K562 (cell line): ENCODE data around the gene SLC22A7. TPM values are rescaled to one million over a fixed set of nuclear protein-coding genes. Genes with fewer than 3 reads are reported as not detected.

ENCODE experiments used
- BRD4 ChIP-seq: fragments of 200-600 bp; sonication (generic); IDR thresholded peaks from 2 replicates; pipeline ENCODE4 v1.6.1; 2017; ENCODE audit warnings: inconsistent platforms
- CBX2 ChIP-seq: fragments of 200-600 bp; sonication (generic); IDR thresholded peaks from one replicate; pipeline ENCODE4 v1.6.1; 2012; ENCODE audit warnings: mild to moderate bottlenecking, low read length, inconsistent platforms; ENCODE audit not compliant: insufficient read depth, poor library complexity, severe bottlenecking
- E4F1 ChIP-seq: fragments of 250-450 bp; sonication (Bioruptor Pico); IDR thresholded peaks from 2 replicates; pipeline ENCODE4 v1.5.0; 2021; ENCODE audit warnings: mild to moderate bottlenecking, borderline replicate concordance
- FOXK2 ChIP-seq, 2 experiments: fragments of 450-650 bp; IDR thresholded peaks in 1 of 2; conservative IDR thresholded peaks in 1 of 2; 2 replicates each; pipeline ENCODE4 v1.6.1; 2016; ENCODE audit warnings: low read depth in 2 of 2, mild to moderate bottlenecking in 1 of 2
- KLF6 ChIP-seq: fragments of 250-450 bp; sonication (Bioruptor Pico); IDR thresholded peaks from 2 replicates; pipeline ENCODE4 v1.4.0; 2020; ENCODE audit warnings: mild to moderate bottlenecking, moderate library complexity, borderline replicate concordance
- LEF1 ChIP-seq: fragments of 450-650 bp; IDR thresholded peaks from 2 replicates; pipeline ENCODE4 v1.6.1; 2016; ENCODE audit warnings: mild to moderate bottlenecking
- MECOM ChIP-seq: fragments of 250-450 bp; sonication (Bioruptor Pico); IDR thresholded peaks from 2 replicates; pipeline ENCODE4 v1.8.0; 2022; ENCODE audit warnings: inconsistent platforms
- MXI1 ChIP-seq: IDR thresholded peaks from 2 replicates; pipeline ENCODE4 v1.6.1; 2011; ENCODE audit warnings: low read depth, mild to moderate bottlenecking, improper control_type of control experiment, low read length
- POLR2B ChIP-seq: fragments of 450-650 bp; IDR thresholded peaks from 2 replicates; pipeline ENCODE4 v1.6.1; 2018; ENCODE audit warnings: low read depth; ENCODE audit not compliant: partially characterized antibody
- RNF2 ChIP-seq: sonication (generic); IDR thresholded peaks from 2 replicates; pipeline ENCODE4 v1.6.1; 2016
- RUNX1 ChIP-seq: sonication (generic); IDR thresholded peaks from 2 replicates; pipeline ENCODE4 v1.6.1; 2016; ENCODE audit warnings: antibody characterized with exemption, low read depth
- SRSF7 ChIP-seq: fragments of 200-400 bp; formaldehyde crosslinking; optimal IDR thresholded peaks from 2 replicates; pipeline ENCODE3; 2017; ENCODE audit warnings: mild to moderate bottlenecking, low read depth, low read length
- ZBTB34 ChIP-seq: fragments of 250-450 bp; sonication (Bioruptor Pico); IDR thresholded peaks from 2 replicates; pipeline ENCODE4 v1.8.0; 2021; ENCODE audit warnings: mild to moderate bottlenecking, moderate library complexity
- ZBTB7A ChIP-seq: IDR thresholded peaks from 2 replicates; pipeline ENCODE4 v1.6.1; 2011; ENCODE audit warnings: low read depth, mild to moderate bottlenecking, low read length, moderate library complexity, borderline replicate concordance; ENCODE audit not compliant: control insufficient read depth
- ZNF197 ChIP-seq: fragments of 200-800 bp; sonication (Bioruptor generic); IDR thresholded peaks from 2 replicates; pipeline ENCODE4 v1.6.1; 2016; ENCODE audit warnings: low read depth, missing genetic modification characterization, missing compliant biosample characterization
- ZNF384 ChIP-seq: IDR thresholded peaks from 2 replicates; pipeline ENCODE4 v1.6.1; 2012; ENCODE audit warnings: low read depth, low read length, improper control_type of control experiment
- ZNF507 ChIP-seq: conservative IDR thresholded peaks from 2 replicates; pipeline ENCODE4 v1.6.1; 2017; ENCODE audit warnings: missing genetic modification characterization, missing compliant biosample characterization
- polyA plus RNA-seq, 8 experiments: library from polyadenylated mRNA; depleted of rRNA in 4 of 8; stranded (reverse) in 5 of 8; unstranded in 3 of 8; fragments of >200 nt; fragmentation: Nextera tagmentation in 2 of 8; fragmentation: Illumina TruSeq in 1 of 8; extraction: Ambion mirVana in 2 of 8; extraction: Trizol in 1 of 8; gene quantifications; 2 replicates each; pipeline versions ENCODE4 v1.2.1 to v1.2.3, GENCODE V29; 2011 to 2014; ENCODE audit warnings: inconsistent platforms in 1 of 8, missing spikeins in 1 of 8
- total RNA-seq, 7 experiments: library from RNA; depleted of rRNA in 6 of 7; stranded (reverse); fragments of >200 nt in 6 of 7; fragmentation: Illumina TruSeq in 2 of 7; extraction: Trizol in 2 of 7; gene quantifications; 2 replicates each; pipeline versions ENCODE4 v1.2.1 to v1.2.3, GENCODE V29; 2011 to 2021; ENCODE audit warnings: low replicate concordance in 1 of 7
- TF ChIP-seq, protein P1 (sequence below), 2 experiments: IDR thresholded peaks in 1 of 2; conservative IDR thresholded peaks in 1 of 2; 2 replicates each; pipeline ENCODE4 v1.6.1; 2016; ENCODE audit warnings: low read depth in 2 of 2, mild to moderate bottlenecking in 1 of 2, missing compliant biosample characterization in 1 of 2, missing genetic modification characterization in 1 of 2, moderate library complexity in 1 of 2
- TF ChIP-seq, protein P2 (sequence below): sonication (generic); IDR thresholded peaks from 2 replicates; pipeline ENCODE4 v1.6.1; 2016
- TF ChIP-seq, protein P3 (sequence below): sonication (generic); formaldehyde crosslinking; IDR thresholded peaks from 2 replicates; pipeline ENCODE4 v1.8.0; 2022; ENCODE audit warnings: mild to moderate bottlenecking, missing genetic modification reagents

SLC22A7 gene
- total and polyA plus RNA-seq, 9 of the 15 experiments (the other 6 are each of a cell fraction or from before 2014, with no cell fraction given), result not detected

DNA sequence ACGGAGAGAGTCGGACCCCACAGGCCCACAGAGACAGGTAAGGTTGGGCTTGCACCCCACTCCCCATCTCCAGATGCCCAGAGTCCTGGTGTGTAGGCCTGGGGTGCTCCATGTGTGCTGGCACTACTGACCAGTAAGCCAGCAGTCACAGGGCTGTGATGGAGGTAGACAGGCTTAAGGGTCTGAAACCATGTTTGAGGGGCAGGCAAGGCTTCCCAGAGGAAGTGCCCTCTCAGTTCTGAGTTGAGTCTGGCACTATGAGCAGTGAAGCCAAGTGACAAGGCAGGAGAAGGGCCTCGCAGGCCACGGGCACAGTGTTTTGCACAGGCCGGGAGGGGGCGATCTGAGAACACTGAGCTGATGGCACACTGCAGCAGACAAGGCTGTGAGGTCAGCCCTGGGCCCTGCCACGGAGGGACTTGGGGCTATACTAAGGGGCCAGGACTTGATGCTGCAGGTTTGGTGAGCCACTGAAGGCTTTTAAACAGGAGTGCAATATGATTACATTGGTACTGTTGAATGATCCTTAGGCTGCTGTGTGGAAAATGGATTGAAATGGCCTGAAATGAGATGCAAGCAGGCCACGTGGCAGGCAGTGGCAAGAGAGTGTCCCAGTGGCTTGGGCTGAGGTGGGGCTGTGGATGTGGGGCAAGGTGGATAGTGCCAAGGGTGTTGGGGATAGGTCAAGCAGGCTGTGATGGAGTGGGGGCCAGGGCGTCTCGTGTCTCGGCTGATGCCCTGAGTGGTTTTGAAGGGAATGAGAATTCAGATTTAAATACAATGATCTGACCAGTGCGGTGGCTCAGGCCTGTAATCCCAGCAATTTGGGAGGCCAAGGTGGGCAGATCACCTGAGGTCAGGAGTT is 34.5 kb upstream of the SLC22A7 start (continued):
- TF ChIP-seq, protein P1, sequence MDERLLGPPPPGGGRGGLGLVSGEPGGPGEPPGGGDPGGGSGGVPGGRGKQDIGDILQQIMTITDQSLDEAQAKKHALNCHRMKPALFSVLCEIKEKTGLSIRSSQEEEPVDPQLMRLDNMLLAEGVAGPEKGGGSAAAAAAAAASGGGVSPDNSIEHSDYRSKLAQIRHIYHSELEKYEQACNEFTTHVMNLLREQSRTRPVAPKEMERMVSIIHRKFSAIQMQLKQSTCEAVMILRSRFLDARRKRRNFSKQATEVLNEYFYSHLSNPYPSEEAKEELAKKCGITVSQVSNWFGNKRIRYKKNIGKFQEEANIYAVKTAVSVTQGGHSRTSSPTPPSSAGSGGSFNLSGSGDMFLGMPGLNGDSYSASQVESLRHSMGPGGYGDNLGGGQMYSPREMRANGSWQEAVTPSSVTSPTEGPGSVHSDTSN (CRISPR knock-in tag; IDR thresholded peaks at IDR 0.05; ENCODE audit: low read depth), result no peak
- TF ChIP-seq, protein P1 (tag; conservative IDR thresholded peaks at IDR 0.05; ENCODE audit: low read depth), result no peak
- TF ChIP-seq, protein P2, sequence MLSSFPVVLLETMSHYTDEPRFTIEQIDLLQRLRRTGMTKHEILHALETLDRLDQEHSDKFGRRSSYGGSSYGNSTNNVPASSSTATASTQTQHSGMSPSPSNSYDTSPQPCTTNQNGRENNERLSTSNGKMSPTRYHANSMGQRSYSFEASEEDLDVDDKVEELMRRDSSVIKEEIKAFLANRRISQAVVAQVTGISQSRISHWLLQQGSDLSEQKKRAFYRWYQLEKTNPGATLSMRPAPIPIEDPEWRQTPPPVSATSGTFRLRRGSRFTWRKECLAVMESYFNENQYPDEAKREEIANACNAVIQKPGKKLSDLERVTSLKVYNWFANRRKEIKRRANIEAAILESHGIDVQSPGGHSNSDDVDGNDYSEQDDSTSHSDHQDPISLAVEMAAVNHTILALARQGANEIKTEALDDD, result no peak
- TF ChIP-seq LEF1, result no peak
- no peak for TF ChIP-seq RUNX1
- TF ChIP-seq ZBTB34, result no peak
- no peak for TF ChIP-seq MECOM (CRISPR knock-in tag)
- TF ChIP-seq ZBTB7A, result no peak
- TF ChIP-seq BRD4, result no peak
- no peak for TF ChIP-seq CBX2
- TF ChIP-seq ZNF507, result no peak
- no peak for TF ChIP-seq MXI1
- TF ChIP-seq FOXK2 (conservative IDR thresholded peaks at IDR 0.05 in 1 of 2, IDR thresholded peaks at IDR 0.05 in 1 of 2; ENCODE audit: low read depth in 2 of 2), result no peak
- no peak for TF ChIP-seq KLF6 (CRISPR knock-in tag)
- TF ChIP-seq POLR2B, result no peak
- TF ChIP-seq ZNF384, result no peak
- no peak for TF ChIP-seq E4F1 (CRISPR knock-in tag)
- no peak for TF ChIP-seq RNF2
- TF ChIP-seq SRSF7, result no peak
- TF ChIP-seq, protein P3, sequence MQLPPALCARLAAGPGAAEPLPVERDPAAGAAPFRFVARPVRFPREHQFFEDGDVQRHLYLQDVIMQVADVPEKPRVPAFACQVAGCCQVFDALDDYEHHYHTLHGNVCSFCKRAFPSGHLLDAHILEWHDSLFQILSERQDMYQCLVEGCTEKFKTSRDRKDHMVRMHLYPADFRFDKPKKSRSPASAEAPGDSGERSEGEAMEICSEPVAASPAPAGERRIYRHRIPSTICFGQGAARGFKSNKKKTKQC (CRISPR knock-in tag), result no peak
- no peak for TF ChIP-seq ZNF197
